ENCODE results near the gene GLP2R.
"Not testable (repeated sequence)": the region's sequence is repeated elsewhere in the genome, so short reads cannot be mapped to it uniquely, and the experiment has no call there.

Gene GLP2R

GRCh38 chr17:9899280-9900043, 73.7 kb downstream of the GLP2R start:
- DNase-seq (ENCODE audit: low read depth, low spot score) = no peak

- no peak for DNase-seq (ENCODE audit: low read depth, low spot score)
Observed at GRCh38 chr17:9900044-9900594, 74.4 kb downstream of the GLP2R start.

- no peak for DNase-seq (ENCODE audit: low read depth, low spot score)
Observed at GRCh38 chr17:9900784-9901183, 75.1 kb downstream of the GLP2R start.

- DNase-seq (ENCODE audit: low read depth, low spot score) = no peak
Observed at GRCh38 chr17:9902120-9902519, 76.4 kb downstream of the GLP2R start.

GRCh38 chr17:9904277-9905077, 78.8 kb downstream of the GLP2R start:
- DNase-seq (ENCODE audit: low read depth, low spot score) = no peak

- DNase-seq (ENCODE audit: low read depth, low spot score) = no peak
Observed at GRCh38 chr17:9905078-9905415, 79.3 kb downstream of the GLP2R start, which contains the start of gene RCVRN. RCVRN (minus strand) TSS chr17:9905271; CDS start chr17:9905180, 91 bp downstream.

GRCh38 chr17:9905902-9906301, 80.2 kb downstream of the GLP2R start:
- no peak for DNase-seq (ENCODE audit: low read depth, low spot score)

GRCh38 chr17:9906616-9907015, 80.9 kb downstream of the GLP2R start:
- DNase-seq (ENCODE audit: low read depth, low spot score) = no peak

- DNase-seq (ENCODE audit: low read depth, low spot score) = no peak
Observed at GRCh38 chr17:9907131-9907530, 81.4 kb downstream of the GLP2R start.

GRCh38 chr17:9907883-9908648, 82.3 kb downstream of the GLP2R start:
- DNase-seq (ENCODE audit: low read depth, low spot score) = peak; percentile 41

GRCh38 chr17:9908649-9909042, 82.9 kb downstream of the GLP2R start:
- DNase-seq (ENCODE audit: low read depth, low spot score) = no peak

- no peak for DNase-seq (ENCODE audit: low read depth, low spot score)
Observed at GRCh38 chr17:9911089-9911488, 85.4 kb downstream of the GLP2R start.

GRCh38 chr17:9912121-9913099, 86.7 kb downstream of the GLP2R start:
- DNase-seq (ENCODE audit: low read depth, low spot score) = no peak

GRCh38 chr17:9913476-9913875, 87.8 kb downstream of the GLP2R start:
- DNase-seq (ENCODE audit: low read depth, low spot score) = no peak

GRCh38 chr17:9916108-9916507, 90.4 kb downstream of the GLP2R start:
- no peak for DNase-seq (ENCODE audit: low read depth, low spot score)

- DNase-seq (ENCODE audit: low read depth, low spot score) = no peak
Observed at GRCh38 chr17:9917131-9917530, 91.4 kb downstream of the GLP2R start.

GRCh38 chr17:9917801-9918200, 92.1 kb downstream of the GLP2R start:
- DNase-seq (ENCODE audit: low read depth, low spot score) = no peak

GRCh38 chr17:9918352-9918751, 92.6 kb downstream of the GLP2R start:
- no peak for DNase-seq (ENCODE audit: low read depth, low spot score)

- DNase-seq (ENCODE audit: low read depth, low spot score) = no peak
Observed at GRCh38 chr17:9918804-9919352, 93.2 kb downstream of the GLP2R start.

GRCh38 chr17:9921216-9921615, 95.5 kb downstream of the GLP2R start:
- not testable (repeated sequence) for DNase-seq (ENCODE audit: low read depth, low spot score)

All from smooth muscle cell of the brain vasculature (primary cell).